GM12878 (cell line): ENCODE data around the gene CTNNA2. TPM values are rescaled to one million over a fixed set of nuclear protein-coding genes. Genes with fewer than 3 reads are reported as not detected.

ENCODE experiments used
- ATAC-seq: fragments of 200-7000 bp; cut with Tn5 transposase; 3 replicates; pipeline ENCODE4 v1.9.1; 2020; ENCODE audit warnings: mild to moderate bottlenecking, moderate library complexity
- BruUV-seq: library from RNA; stranded (reverse); fragments of 400-500 nt; replicated peaks from 2 replicates; lab custom pipeline; 2021; lab: Mats Ljungman, UMichigan
- CTCF ChIA-PET: fragments of 300-600 bp; sonication (Branson Sonifier 250); formaldehyde crosslinking; extraction: SDS; loops from one replicate; lab custom pipeline; 2021; ENCODE audit warnings: inconsistent platforms; lab: Yijun Ruan, JAX
- POLR2A ChIA-PET: fragments of 350-600 bp; formaldehyde crosslinking; extraction: SDS; loops from one replicate; lab custom pipeline; 2021; ENCODE audit warnings: inconsistent platforms; lab: Charles Lee
- RAD21 ChIA-PET: fragments of 300-600 bp; sonication (Branson Sonifier 250); formaldehyde crosslinking; loops from one replicate; lab custom pipeline; 2023; ENCODE audit warnings: antibody characterized with exemption; ENCODE audit not compliant: unreplicated experiment; lab: Charles Lee
- SMC1A ChIA-PET: fragments of 300-600 bp; sonication (Branson Sonifier 250); formaldehyde crosslinking; loops from one replicate; lab custom pipeline; 2023; ENCODE audit not compliant: unreplicated experiment, uncharacterized antibody; lab: Charles Lee
- DNase-seq: peaks from one replicate; pipeline ENCODE4 v3.0.0-alpha.2; 2011; ENCODE audit warnings: low read depth, low spot score
- FAIRE-seq: peaks from 3 replicates; lab custom pipeline; 2011; peaks lifted over from hg19 to GRCh38; lab: Jason Lieb, UNC
- H2AFZ ChIP-seq: 2 replicates; pipeline ENCODE4 v1.6.0; 2011; ENCODE audit warnings: low read depth, low read length, control low read depth; ENCODE audit not compliant: control insufficient read depth
- H3K27ac ChIP-seq: 2 replicates; pipeline ENCODE4 v1.5.1; 2011; ENCODE audit warnings: control low read depth; ENCODE audit not compliant: control insufficient read depth, insufficient read depth
- H3K27me3 ChIP-seq, 2 experiments: replicated peaks in 1 of 2; 2 replicates each; pipeline versions ENCODE4 v1.6.0 to v1.6.1; 2011; ENCODE audit warnings: low read length in 1 of 2; ENCODE audit not compliant: control insufficient read depth in 2 of 2, insufficient read depth in 2 of 2
- H3K36me3 ChIP-seq, 2 experiments: 2 replicates each; pipeline ENCODE4 v1.5.1; 2011; ENCODE audit warnings: low read length in 1 of 2; ENCODE audit not compliant: control insufficient read depth in 2 of 2, insufficient read depth in 2 of 2
- H3K4me1 ChIP-seq: 2 replicates; pipeline ENCODE4 v1.6.1; 2011; ENCODE audit warnings: mild to moderate bottlenecking, low read length, moderate library complexity, mixed read lengths; ENCODE audit not compliant: control insufficient read depth, insufficient read depth
- H3K4me2 ChIP-seq: 2 replicates; pipeline ENCODE4 v1.6.0; 2011; ENCODE audit warnings: control low read depth; ENCODE audit not compliant: control insufficient read depth, insufficient read depth
- H3K4me3 ChIP-seq: fragments of 200-600 bp; sonication (generic); 2 replicates; pipeline ENCODE4 v1.5.1; 2016
- H3K79me2 ChIP-seq: 2 replicates; pipeline ENCODE4 v1.6.0; 2011; ENCODE audit warnings: low read length; ENCODE audit not compliant: control insufficient read depth, insufficient read depth
- H3K9ac ChIP-seq: 2 replicates; pipeline ENCODE4 v1.8.0; 2011; ENCODE audit warnings: low read length, control low read depth, mixed read lengths; ENCODE audit not compliant: control insufficient read depth, insufficient read depth
- H3K9me3 ChIP-seq: replicated peaks from 3 replicates; pipeline ENCODE4 v1.5.1; 2011; ENCODE audit warnings: mild to moderate bottlenecking, low read length; ENCODE audit not compliant: control insufficient read depth, insufficient read depth
- H4K20me1 ChIP-seq: 2 replicates; pipeline ENCODE4 v1.6.0; 2011; ENCODE audit not compliant: control insufficient read depth, insufficient read depth
- FOXK2 ChIP-seq: fragments of 450-650 bp; IDR thresholded peaks from 2 replicates; pipeline ENCODE4 v1.6.1; 2017; ENCODE audit warnings: mild to moderate bottlenecking, moderate library complexity
- GABPA ChIP-seq: IDR thresholded peaks from 2 replicates; pipeline ENCODE4 v1.6.1; 2014; ENCODE audit warnings: antibody characterized with exemption, low read depth, mild to moderate bottlenecking, inconsistent platforms
- NFXL1 ChIP-seq: fragments of 450-650 bp; IDR thresholded peaks from 2 replicates; pipeline ENCODE4 v1.6.1; 2017; ENCODE audit warnings: antibody characterized with exemption, mild to moderate bottlenecking, borderline replicate concordance
- WGBS: methylation state at CpG from one replicate; pipeline ENCODE4 v1.1.6; 2016; ENCODE audit warnings: low lambda C conversion rate; ENCODE audit not compliant: insufficient replicate concordance, insufficient coverage; ENCODE audit errors: missing lambda C conversion rate; 5-methylcytosine and 5-hydroxymethylcytosine counted together
- in situ Hi-C: fragments of 300-500 bp; cut with MboI; formaldehyde crosslinking; loops from 9 replicates; pipeline ENCODE4 v1.14.3; 2018; ENCODE audit warnings: mixed read lengths
- intact Hi-C: fragments of 100-400 bp; cut with micrococcal nuclease; formaldehyde crosslinking; loops from one replicate; pipeline ENCODE4 v1.14.2; 2022; ENCODE audit not compliant: unreplicated experiment
- polyA plus RNA-seq, 11 experiments: library from polyadenylated mRNA; depleted of rRNA in 4 of 11; unstranded in 6 of 11; stranded (reverse) in 5 of 11; fragments of >200 nt; fragmentation: Nextera tagmentation in 4 of 11; fragmentation: Illumina TruSeq in 1 of 11; extraction: Ambion mirVana in 4 of 11; extraction: Trizol in 1 of 11; gene quantifications; 1 replicate in 1 of 11; 2 replicates in 10 of 11; pipeline versions ENCODE4 v1.2.1 to v1.2.3, GENCODE V29; 2011 to 2016; ENCODE audit warnings: inconsistent platforms in 2 of 11, missing spikeins in 2 of 11, low read depth in 1 of 11
- total RNA-seq, 4 experiments: library from RNA; depleted of rRNA in 3 of 4; stranded (reverse); fragments of >200 nt in 3 of 4; fragmentation: Illumina TruSeq in 1 of 4; extraction: Trizol in 1 of 4; gene quantifications; 2 replicates each; pipeline versions ENCODE4 v1.2.1 to v1.2.3, GENCODE V29; 2013 to 2021
- TF ChIP-seq, protein P1 (sequence below), 3 experiments: IDR thresholded peaks in 2 of 3; conservative IDR thresholded peaks in 1 of 3; 2 replicates each; pipeline ENCODE4 v1.5.1; 2011; ENCODE audit warnings: low read depth in 3 of 3, low read length in 3 of 3, mild to moderate bottlenecking in 3 of 3, control low read depth in 2 of 3, moderate library complexity in 2 of 3, inconsistent platforms in 1 of 3, mixed read lengths in 1 of 3; ENCODE audit not compliant: control insufficient read depth in 2 of 3, insufficient read depth in 1 of 3; ENCODE audit errors: extremely low read depth in 1 of 3
- TF ChIP-seq, protein P2 (sequence below): fragments of 450-650 bp; IDR thresholded peaks from 2 replicates; pipeline ENCODE4 v1.6.1; 2016; ENCODE audit warnings: mild to moderate bottlenecking

Gene CTNNA2
- total and polyA plus RNA-seq, 10 of the 15 experiments (the other 5 are each of a cell fraction or from before 2014, with no cell fraction given), result 2.4 to 36.2 (median 6.6) TPM

DNA sequence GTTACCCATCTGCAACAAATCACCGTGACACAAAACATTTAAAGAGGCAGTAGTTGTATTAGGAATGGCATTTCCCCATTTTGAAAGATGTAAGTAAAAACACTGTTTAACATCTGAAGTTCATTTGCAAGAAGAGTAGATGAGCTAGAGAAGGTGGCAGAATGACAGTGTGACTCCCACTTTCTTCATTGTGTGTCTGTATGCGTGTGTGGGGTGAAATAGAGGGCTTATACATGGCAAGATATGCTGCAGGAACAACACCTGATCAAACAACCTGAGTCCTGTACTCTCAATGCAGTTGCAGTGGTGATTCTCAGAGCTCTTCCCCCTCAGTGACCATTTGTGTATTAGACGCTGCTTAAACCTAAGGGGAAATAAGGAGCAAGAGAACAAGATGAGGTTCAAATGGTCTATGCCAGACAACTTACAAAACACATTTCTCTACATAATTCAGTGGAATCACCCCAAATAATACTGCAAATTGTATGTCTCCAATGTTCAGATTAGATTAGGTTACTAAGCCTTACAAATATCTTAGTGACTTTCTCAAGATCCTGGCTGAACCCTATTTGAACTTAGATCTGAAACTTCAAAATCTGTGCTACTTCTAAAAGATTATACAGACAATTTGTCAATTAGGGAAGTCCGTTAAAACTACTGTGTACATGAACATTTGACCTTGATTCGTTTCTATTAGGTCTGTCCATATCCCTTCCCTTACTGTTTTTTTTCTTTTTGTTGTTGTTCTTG is 561.6 kb downstream of the CTNNA2 start (continued):
- TF ChIP-seq, protein P1, sequence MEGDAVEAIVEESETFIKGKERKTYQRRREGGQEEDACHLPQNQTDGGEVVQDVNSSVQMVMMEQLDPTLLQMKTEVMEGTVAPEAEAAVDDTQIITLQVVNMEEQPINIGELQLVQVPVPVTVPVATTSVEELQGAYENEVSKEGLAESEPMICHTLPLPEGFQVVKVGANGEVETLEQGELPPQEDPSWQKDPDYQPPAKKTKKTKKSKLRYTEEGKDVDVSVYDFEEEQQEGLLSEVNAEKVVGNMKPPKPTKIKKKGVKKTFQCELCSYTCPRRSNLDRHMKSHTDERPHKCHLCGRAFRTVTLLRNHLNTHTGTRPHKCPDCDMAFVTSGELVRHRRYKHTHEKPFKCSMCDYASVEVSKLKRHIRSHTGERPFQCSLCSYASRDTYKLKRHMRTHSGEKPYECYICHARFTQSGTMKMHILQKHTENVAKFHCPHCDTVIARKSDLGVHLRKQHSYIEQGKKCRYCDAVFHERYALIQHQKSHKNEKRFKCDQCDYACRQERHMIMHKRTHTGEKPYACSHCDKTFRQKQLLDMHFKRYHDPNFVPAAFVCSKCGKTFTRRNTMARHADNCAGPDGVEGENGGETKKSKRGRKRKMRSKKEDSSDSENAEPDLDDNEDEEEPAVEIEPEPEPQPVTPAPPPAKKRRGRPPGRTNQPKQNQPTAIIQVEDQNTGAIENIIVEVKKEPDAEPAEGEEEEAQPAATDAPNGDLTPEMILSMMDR (IDR thresholded peaks at IDR 0.05 in 2 of 3, conservative IDR thresholded peaks at IDR 0.05 in 1 of 3; ENCODE audit: control insufficient read depth in 2 of 3, extremely low read depth in 1 of 3, insufficient read depth in 1 of 3, low read depth in 3 of 3, low read length in 3 of 3), result no peak

DNA sequence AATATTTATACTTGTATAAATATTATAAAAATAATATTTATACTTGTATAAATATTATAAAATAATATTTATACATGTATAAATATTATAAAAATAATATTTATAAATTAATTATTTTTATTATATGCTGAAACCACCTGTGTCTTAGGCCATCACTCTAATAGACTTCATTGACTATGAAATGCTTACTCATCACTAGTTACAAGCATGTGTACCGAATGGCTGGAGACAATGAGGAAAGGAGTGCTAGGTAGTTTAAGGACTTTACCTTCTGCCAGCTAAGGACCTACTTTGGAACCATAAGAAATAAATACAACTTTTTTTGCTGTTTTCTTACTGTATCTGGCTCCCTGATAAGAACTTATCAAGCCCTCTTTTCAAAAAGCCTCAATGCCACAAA is 562.9 kb downstream of the CTNNA2 start:
- no peaks in the 10 kb centered on the region for H3K27me3 ChIP-seq
- no peak for FAIRE-seq
- ChIA-PET SMC1A (interaction anchor here (0.6 kb wide), 1 partner anchor 298 kb away, joined by 4 read pairs; no protein-coding TSS in a partner anchor), POLR2A (no interaction called here), CTCF (no interaction called here), RAD21 (no interaction called here)
- in situ Hi-C loops, result no loop called here
- TF ChIP-seq GABPA (no peak), FOXK2 (no peak), NFXL1 (no peak)
- TF ChIP-seq, protein P2, sequence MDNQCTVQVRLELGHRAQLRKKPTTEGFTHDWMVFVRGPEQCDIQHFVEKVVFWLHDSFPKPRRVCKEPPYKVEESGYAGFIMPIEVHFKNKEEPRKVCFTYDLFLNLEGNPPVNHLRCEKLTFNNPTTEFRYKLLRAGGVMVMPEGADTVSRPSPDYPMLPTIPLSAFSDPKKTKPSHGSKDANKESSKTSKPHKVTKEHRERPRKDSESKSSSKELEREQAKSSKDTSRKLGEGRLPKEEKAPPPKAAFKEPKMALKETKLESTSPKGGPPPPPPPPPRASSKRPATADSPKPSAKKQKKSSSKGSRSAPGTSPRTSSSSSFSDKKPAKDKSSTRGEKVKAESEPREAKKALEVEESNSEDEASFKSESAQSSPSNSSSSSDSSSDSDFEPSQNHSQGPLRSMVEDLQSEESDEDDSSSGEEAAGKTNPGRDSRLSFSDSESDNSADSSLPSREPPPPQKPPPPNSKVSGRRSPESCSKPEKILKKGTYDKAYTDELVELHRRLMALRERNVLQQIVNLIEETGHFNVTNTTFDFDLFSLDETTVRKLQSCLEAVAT, result no peak
- no peak for ATAC-seq
- no peak overlapping the region for H3K27ac ChIP-seq
- H3K9me3 ChIP-seq, result no peaks in the 10 kb centered on the region
- no peaks in the 10 kb centered on the region for H4K20me1 ChIP-seq
- DNase-seq, result no peak
- no peaks in the 10 kb centered on the region for H3K36me3 ChIP-seq
- no TSS peak for BruUV-seq
- H3K4me2 ChIP-seq, result no peak overlapping the region
- H2AFZ ChIP-seq, result no peak overlapping the region
- intact Hi-C loops, result loop anchor here (10.0 kb wide), 1 partner anchor 159 kb away; no protein-coding TSS in a partner anchor
- H3K79me2 ChIP-seq, result no peaks in the 10 kb centered on the region
- 0% methylated on average over 1 of the region's 1 CpG for WGBS
- no peaks in the 10 kb centered on the region for H3K4me1 ChIP-seq
- no peak overlapping the region for H3K9ac ChIP-seq
- no peak overlapping the region for H3K4me3 ChIP-seq
